ENCODE results near the gene CEP250. TPM values are rescaled to one million over a fixed set of nuclear protein-coding genes. Genes with fewer than 3 reads are reported as not detected.

Gene CEP250
- total and polyA plus RNA-seq, 2 of the 4 experiments (the other 2 are of a cell fraction), result 22.7 to 35.1 TPM

GRCh38 chr20:35466856-35467255, 11.5 kb downstream of the CEP250 start:
- Histone ChIP-seq H3K56ac (ENCODE audit: extremely low read depth, insufficient read depth, low read length) (no peak overlapping the region), H2AK5ac (ENCODE audit: low read depth, low read length) (no peak overlapping the region), H4K20me1 (ENCODE audit: insufficient read depth, low read length) (peaks cover 5% of the 10 kb centered on the region; the same call in 1 of the 2 replicates), H2AFZ (replicated peaks; ENCODE audit: low read length, poor library complexity) (no peak overlapping the region), H3K4me3 (ENCODE audit: insufficient read depth, low read depth, low read length) (no peak overlapping the region), H2BK120ac (ENCODE audit: low read depth, low read length) (no peak overlapping the region), H3K23ac (ENCODE audit: low read depth, low read length) (no peak overlapping the region), H3K9me1 (ENCODE audit: insufficient read depth, low read length) (peaks cover 7% of the 10 kb centered on the region), H3K9me3 (ENCODE audit: control insufficient read depth, insufficient read depth, low read length) (no peaks in the 10 kb centered on the region), H4K8ac (ENCODE audit: low read depth in 2 of 2, low read length in 2 of 2) (no peak overlapping the region), H3K27ac (ENCODE audit: insufficient read depth, low read length) (no peak overlapping the region; the same call in 1 of the 2 replicates), H3K9ac (ENCODE audit: low read depth, low read length) (no peak overlapping the region), H3K4ac (ENCODE audit: low read depth, low read length) (no peak overlapping the region), H3K36me3 (ENCODE audit: control insufficient read depth, insufficient read depth, low read length) (peaks cover 26% of the 10 kb centered on the region), H4K5ac (ENCODE audit: low read depth, low read length) (no peak overlapping the region), H2BK15ac (ENCODE audit: low read depth, low read length) (no peak overlapping the region), H3K4me2 (ENCODE audit: low read depth, low read length) (no peak overlapping the region), H2BK20ac (ENCODE audit: low read depth, low read length) (no peak overlapping the region), H3K4me1 (ENCODE audit: control insufficient read depth, insufficient read depth, low read length) (peaks cover 13% of the 10 kb centered on the region), H3K18ac (ENCODE audit: low read depth, low read length) (no peak overlapping the region), H4K91ac (ENCODE audit: insufficient read depth, low read depth, low read length) (no peak overlapping the region), H2BK5ac (ENCODE audit: low read depth, low read length, poor library complexity, severe bottlenecking) (no peak overlapping the region), H3K14ac (replicated peaks; ENCODE audit: low read depth, low read length) (no peak overlapping the region), H3K27me3 (ENCODE audit: control insufficient read depth, insufficient read depth, low read length) (no peaks in the 10 kb centered on the region), H2AK9ac (replicated peaks; ENCODE audit: low read depth, low read length, poor library complexity) (no peak overlapping the region), H3K79me1 (ENCODE audit: low read depth in 1 of 2, low read length in 2 of 2) (peaks cover 0 to 22% of the 10 kb centered on the region in 2 experiments)
- in situ Hi-C loops (cut with MboI; ENCODE audit: low sequenced_read_pairs) (no loop called here), dilution Hi-C loops (cut with HindIII; ENCODE audit: low sequenced_read_pairs, unreplicated experiment) (no loop called here), intact Hi-C loops (cut with micrococcal nuclease) (no loop called here)
- ATAC-seq (ENCODE audit: low read depth), result no peak
- ChIA-PET CTCF (interaction anchor here (0.6 to 0.9 kb wide), 2 partner anchors 14 to 641 kb away, joined by 3 read pairs; no protein-coding TSS in a partner anchor), POLR2A (ENCODE audit: unreplicated experiment) (interaction anchor here (0.8 kb wide), 1 partner anchor 12 kb away, joined by 3 read pairs; the partner anchor contains the start of gene CEP250)
- DNase-seq, result no peak
- BruUV-seq (replicated peaks), result no TSS peak
- TF ChIP-seq RCOR1 (IDR thresholded peaks at IDR 0.05; ENCODE audit: insufficient replicate concordance, low read length), result no peak
- no peak for TF ChIP-seq ELK1 (IDR thresholded peaks at IDR 0.05; ENCODE audit: borderline replicate concordance, low read depth, low read length)
- TF ChIP-seq CHD1 (IDR thresholded peaks at IDR 0.05; ENCODE audit: low read depth, low read length), result no peak
- WGBS, 2 experiments (ENCODE audit: extremely low coverage in 2 of 2, insufficient read length in 1 of 2), result 96% methylated on average over 3 of the region's 6 CpGs; no CpG with 5 or more reads in 1 of the 2 experiments
